Measurements from ENCODE around the gene ANKRD40CL.

The ANKRD40CL gene

DNA sequence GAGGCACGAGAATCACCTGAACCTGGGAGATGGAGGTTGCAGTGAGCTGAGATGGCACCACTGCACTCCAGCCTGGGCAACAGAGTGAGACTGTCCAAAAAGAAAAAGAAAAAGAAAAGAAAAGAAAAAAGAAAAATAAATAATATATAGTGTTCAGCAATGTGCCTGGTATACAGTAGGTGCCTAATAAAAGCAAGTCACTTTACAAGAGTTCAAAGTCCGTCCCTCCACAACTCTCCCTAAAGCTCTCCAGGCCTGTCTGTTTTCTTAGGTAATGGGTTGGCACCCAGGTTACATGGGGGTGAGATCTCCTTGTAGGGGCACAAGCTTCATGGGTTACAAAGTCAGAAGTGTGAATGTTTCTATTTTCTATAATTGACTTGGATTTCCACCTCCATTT, 16.6 kb upstream of the ANKRD40CL start:
- Histone ChIP-seq H4K20me1 (ENCODE audit: insufficient read depth) (no peaks in the 10 kb centered on the region), H3K9ac (no peak overlapping the region), H3K27me3 (ENCODE audit: insufficient read depth, low read depth) (no peaks in the 10 kb centered on the region), H3K36me3 (ENCODE audit: insufficient read depth) (no peaks in the 10 kb centered on the region), H3K27ac (no peak overlapping the region), H3K4me2 (no peak overlapping the region), H3K4me3 (IDR thresholded peaks at IDR 0.05; ENCODE audit: insufficient read depth, low read depth, low read length) (no peak overlapping the region), H3K79me2 (ENCODE audit: insufficient read depth, low read depth) (no peaks in the 10 kb centered on the region), H2AFZ (ENCODE audit: low read depth) (no peak overlapping the region), H3K4me1 (ENCODE audit: low read depth, poor library complexity, severe bottlenecking) (peaks cover 14% of the 10 kb centered on the region)
- TF ChIP-seq, protein P1, sequence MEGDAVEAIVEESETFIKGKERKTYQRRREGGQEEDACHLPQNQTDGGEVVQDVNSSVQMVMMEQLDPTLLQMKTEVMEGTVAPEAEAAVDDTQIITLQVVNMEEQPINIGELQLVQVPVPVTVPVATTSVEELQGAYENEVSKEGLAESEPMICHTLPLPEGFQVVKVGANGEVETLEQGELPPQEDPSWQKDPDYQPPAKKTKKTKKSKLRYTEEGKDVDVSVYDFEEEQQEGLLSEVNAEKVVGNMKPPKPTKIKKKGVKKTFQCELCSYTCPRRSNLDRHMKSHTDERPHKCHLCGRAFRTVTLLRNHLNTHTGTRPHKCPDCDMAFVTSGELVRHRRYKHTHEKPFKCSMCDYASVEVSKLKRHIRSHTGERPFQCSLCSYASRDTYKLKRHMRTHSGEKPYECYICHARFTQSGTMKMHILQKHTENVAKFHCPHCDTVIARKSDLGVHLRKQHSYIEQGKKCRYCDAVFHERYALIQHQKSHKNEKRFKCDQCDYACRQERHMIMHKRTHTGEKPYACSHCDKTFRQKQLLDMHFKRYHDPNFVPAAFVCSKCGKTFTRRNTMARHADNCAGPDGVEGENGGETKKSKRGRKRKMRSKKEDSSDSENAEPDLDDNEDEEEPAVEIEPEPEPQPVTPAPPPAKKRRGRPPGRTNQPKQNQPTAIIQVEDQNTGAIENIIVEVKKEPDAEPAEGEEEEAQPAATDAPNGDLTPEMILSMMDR (conservative IDR thresholded peaks at IDR 0.05; ENCODE audit: low read depth, low read length), result no peak

DNA sequence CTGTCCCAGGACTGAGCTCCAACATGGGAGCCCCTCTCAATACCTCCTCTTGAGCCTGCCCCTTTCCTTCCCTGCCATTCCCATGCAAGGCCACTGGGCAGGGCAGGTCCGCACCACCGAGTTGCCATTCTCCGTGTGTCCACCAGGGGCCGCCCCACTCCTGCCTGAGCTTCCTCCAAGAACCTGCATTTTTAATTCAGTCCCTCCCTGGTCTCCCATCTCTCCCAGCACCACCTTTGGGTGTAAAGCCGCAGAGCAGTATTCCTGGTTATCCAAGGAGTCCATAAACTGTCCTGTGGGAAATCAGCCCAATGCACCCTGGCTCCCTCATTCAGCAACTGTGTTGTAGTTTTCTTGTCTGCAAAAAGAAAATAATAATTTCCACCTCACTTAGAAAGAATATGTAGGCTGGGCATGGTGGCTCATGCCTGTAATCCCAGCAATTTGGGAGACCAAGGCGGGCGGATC, 15.9 kb upstream of the ANKRD40CL start:
- Histone ChIP-seq H3K79me2 (ENCODE audit: insufficient read depth, low read depth) (no peaks in the 10 kb centered on the region), H3K27me3 (ENCODE audit: insufficient read depth, low read depth) (no peaks in the 10 kb centered on the region), H3K4me2 (no peak overlapping the region), H3K4me3 (IDR thresholded peaks at IDR 0.05; ENCODE audit: insufficient read depth, low read depth, low read length) (no peak overlapping the region), H4K20me1 (ENCODE audit: insufficient read depth) (no peaks in the 10 kb centered on the region), H3K9ac (no peak overlapping the region), H3K4me1 (ENCODE audit: low read depth, poor library complexity, severe bottlenecking) (peaks cover 14% of the 10 kb centered on the region), H2AFZ (ENCODE audit: low read depth) (no peak overlapping the region), H3K36me3 (ENCODE audit: insufficient read depth) (no peaks in the 10 kb centered on the region), H3K27ac (no peak overlapping the region)
- TF ChIP-seq, protein P1 (conservative IDR thresholded peaks at IDR 0.05; ENCODE audit: low read depth, low read length), result peak; percentile 99

DNA sequence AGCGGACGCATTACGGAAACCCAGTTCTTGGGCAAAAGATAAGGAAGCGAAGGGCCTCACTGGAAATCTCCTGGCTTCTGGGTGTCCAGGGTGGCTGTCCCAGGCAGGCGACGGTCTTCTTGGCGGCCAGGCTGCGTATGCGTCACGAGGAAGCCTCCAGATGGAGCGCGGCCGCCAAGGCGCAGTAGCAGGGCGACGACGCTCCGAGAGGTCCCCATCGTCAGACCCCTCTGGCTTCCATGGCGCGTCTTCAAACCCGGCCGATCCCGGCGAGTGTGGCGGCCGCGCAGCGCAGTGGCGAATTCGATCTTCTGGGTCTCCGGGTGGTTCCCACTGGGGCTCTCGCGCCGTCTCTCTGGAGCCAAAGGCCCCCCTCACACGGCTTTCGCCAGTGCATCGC, 13.8 kb upstream of the ANKRD40CL start:
- no peaks in the 10 kb centered on the region for H3K36me3 ChIP-seq (ENCODE audit: insufficient read depth)
- no peaks in the 10 kb centered on the region for H4K20me1 ChIP-seq (ENCODE audit: insufficient read depth)
- H3K4me3 ChIP-seq (IDR thresholded peaks at IDR 0.05; ENCODE audit: insufficient read depth, low read depth, low read length), result no peak overlapping the region
- no peaks in the 10 kb centered on the region for H3K4me1 ChIP-seq (ENCODE audit: low read depth, poor library complexity, severe bottlenecking)
- TF ChIP-seq, protein P1 (conservative IDR thresholded peaks at IDR 0.05; ENCODE audit: low read depth, low read length), result no peak
- no peaks in the 10 kb centered on the region for H3K27me3 ChIP-seq (ENCODE audit: insufficient read depth, low read depth)
- no peaks in the 10 kb centered on the region for H3K79me2 ChIP-seq (ENCODE audit: insufficient read depth, low read depth)
- no peak overlapping the region for H3K9ac ChIP-seq
- no peak overlapping the region for H2AFZ ChIP-seq (ENCODE audit: low read depth)
- no peak overlapping the region for H3K4me2 ChIP-seq
- H3K27ac ChIP-seq, result no peak overlapping the region

DNA sequence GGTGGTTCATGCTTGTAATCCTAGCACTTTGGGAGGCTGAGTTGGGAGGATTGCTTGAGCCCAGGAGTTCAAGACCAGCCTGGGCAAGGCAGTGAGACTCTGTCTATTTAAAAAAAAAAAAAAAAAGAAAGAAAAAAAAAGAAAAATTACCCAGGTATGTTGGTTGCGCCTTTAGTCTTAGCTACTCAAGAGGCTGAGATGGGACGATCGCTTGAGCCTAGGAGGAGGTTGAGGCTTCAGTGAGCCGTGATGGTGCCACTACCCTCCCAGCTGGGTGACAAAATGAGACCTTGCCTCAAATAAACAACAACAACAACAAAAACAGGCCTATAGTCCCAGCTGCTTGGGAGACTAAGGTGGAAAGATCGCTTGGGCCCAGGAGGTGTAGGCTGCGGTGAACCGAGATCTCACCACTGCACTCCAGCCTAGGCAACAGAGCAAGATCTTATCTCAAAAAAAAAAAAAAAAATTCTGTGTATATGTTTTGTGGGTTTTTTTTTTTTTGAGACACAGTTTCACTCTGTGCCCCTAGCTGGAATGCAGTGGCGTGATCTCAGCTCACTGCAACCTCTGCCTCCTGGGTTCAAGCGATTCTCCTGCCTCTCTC, 12.5 kb upstream of the ANKRD40CL start:
- no peak overlapping the region for H3K4me2 ChIP-seq
- no peaks in the 10 kb centered on the region for H3K79me2 ChIP-seq (ENCODE audit: insufficient read depth, low read depth)

More for the DNA sequence above, 12.5 kb upstream of the ANKRD40CL start:
- H3K36me3 ChIP-seq (ENCODE audit: insufficient read depth), result no peaks in the 10 kb centered on the region
- no peaks in the 10 kb centered on the region for H3K27me3 ChIP-seq (ENCODE audit: insufficient read depth, low read depth)
- no peaks in the 10 kb centered on the region for H4K20me1 ChIP-seq (ENCODE audit: insufficient read depth)
- H3K4me1 ChIP-seq (ENCODE audit: low read depth, poor library complexity, severe bottlenecking), result no peaks in the 10 kb centered on the region
- H2AFZ ChIP-seq (ENCODE audit: low read depth), result no peak overlapping the region
- TF ChIP-seq, protein P1 (conservative IDR thresholded peaks at IDR 0.05; ENCODE audit: low read depth, low read length), result no peak
- H3K9ac ChIP-seq, result no peak overlapping the region
- no peak overlapping the region for H3K4me3 ChIP-seq (IDR thresholded peaks at IDR 0.05; ENCODE audit: insufficient read depth, low read depth, low read length)
- H3K27ac ChIP-seq, result no peak overlapping the region
